HEK293T (cell line): ENCODE measurements around the gene INPP5D.

Source experiments
- CTBP1 ChIP-seq: fragments of 450-650 bp; IDR thresholded peaks from 2 replicates; pipeline ENCODE4 v1.6.1; 2016; ENCODE audit warnings: borderline replicate concordance
- FOXK2 ChIP-seq: fragments of 450-650 bp; IDR thresholded peaks from 2 replicates; pipeline ENCODE4 v1.6.1; 2016; ENCODE audit warnings: mild to moderate bottlenecking
- NFRKB ChIP-seq: fragments of 450-650 bp; IDR thresholded peaks from 2 replicates; pipeline ENCODE4 v1.6.1; 2016; ENCODE audit warnings: mild to moderate bottlenecking, moderate library complexity
- SP1 ChIP-seq: fragments of 450-650 bp; IDR thresholded peaks from 2 replicates; pipeline ENCODE4 v1.6.1; 2017
- TARDBP ChIP-seq: fragments of 450-650 bp; IDR thresholded peaks from 2 replicates; pipeline ENCODE4 v1.6.1; 2016

GRCh38 chr2:233084488-233084887, 24.3 kb downstream of the INPP5D start:
- no peak for TF ChIP-seq CTBP1
- no peak for TF ChIP-seq FOXK2
- TF ChIP-seq SP1 = no peak
- TF ChIP-seq TARDBP = no peak
- TF ChIP-seq NFRKB = no peak
